NCI-H82 treated with DMSO at 0.1 percent for 48 hours (cell line): Measurements from ENCODE around the gene RYR3.

Experiments
- DNase-seq: peaks from one replicate; lab custom pipeline; 2025; ENCODE audit not compliant: unreplicated experiment; lab: John Stamatoyannopoulos, UW

Gene RYR3

GRCh38 chr15:33746203-33746602 is 435.4 kb downstream of the RYR3 start:
- DNase-seq = no peak

- DNase-seq = no peak
Observed at GRCh38 chr15:33753012-33753411, 442.2 kb downstream of the RYR3 start.

GRCh38 chr15:33754242-33754641 is 443.5 kb downstream of the RYR3 start:
- DNase-seq = no peak

- DNase-seq = no peak
Observed at GRCh38 chr15:33756961-33757360, 446.2 kb downstream of the RYR3 start.

- DNase-seq = no peak
Observed at GRCh38 chr15:33757516-33758232, 446.9 kb downstream of the RYR3 start.

- DNase-seq = no peak
Observed at GRCh38 chr15:33766389-33766788, 455.6 kb downstream of the RYR3 start.

- no peak for DNase-seq
Observed at GRCh38 chr15:33768670-33769190, 458.0 kb downstream of the RYR3 start.

GRCh38 chr15:33773969-33774368 is 463.2 kb downstream of the RYR3 start:
- DNase-seq = no peak

GRCh38 chr15:33778852-33779251 is 468.1 kb downstream of the RYR3 start:
- DNase-seq = no peak

GRCh38 chr15:33780011-33780768 is 469.4 kb downstream of the RYR3 start:
- no peak for DNase-seq

GRCh38 chr15:33782966-33783365 is 472.2 kb downstream of the RYR3 start:
- DNase-seq = no peak

GRCh38 chr15:33785366-33785765 is 474.6 kb downstream of the RYR3 start:
- DNase-seq = no peak

GRCh38 chr15:33788906-33789540 is 478.3 kb downstream of the RYR3 start:
- no peak for DNase-seq

GRCh38 chr15:33794453-33794852 is 483.7 kb downstream of the RYR3 start:
- no peak for DNase-seq

GRCh38 chr15:33795070-33795469 is 484.3 kb downstream of the RYR3 start:
- DNase-seq = no peak

- DNase-seq = no peak
Observed at GRCh38 chr15:33797651-33798050, 486.9 kb downstream of the RYR3 start.

GRCh38 chr15:33801954-33802353 is 491.2 kb downstream of the RYR3 start:
- no peak for DNase-seq

- DNase-seq = no peak
Observed at GRCh38 chr15:33807665-33808064, 496.9 kb downstream of the RYR3 start.

- no peak for DNase-seq
Observed at GRCh38 chr15:33808720-33809457, 498.1 kb downstream of the RYR3 start.

GRCh38 chr15:33810073-33810595 is 499.4 kb downstream of the RYR3 start:
- no peak for DNase-seq

GRCh38 chr15:33810806-33811205 is 500.0 kb downstream of the RYR3 start:
- no peak for DNase-seq
